Activated gamma-delta T cell (primary cell): ENCODE results near the gene MROH8.
"Not testable (repeated sequence)": the region's sequence is repeated elsewhere in the genome, so short reads cannot be mapped to it uniquely, and the experiment has no call there.

Experiments
- DNase-seq: peaks from one replicate; lab custom pipeline; 2025; lab: John Stamatoyannopoulos, UW

Gene MROH8

GRCh38 chr20:37090407-37090806, 88.9 kb downstream of the MROH8 start:
- DNase-seq: no peak

- no peak for DNase-seq
These were observed 97.5 kb downstream of the MROH8 start for GRCh38 chr20:37081717-37082289.

- DNase-seq: no peak
These were observed 102.3 kb downstream of the MROH8 start for GRCh38 chr20:37077009-37077408.

GRCh38 chr20:37075932-37076685, 103.2 kb downstream of the MROH8 start:
- DNase-seq: no peak

GRCh38 chr20:37072293-37073196, 106.8 kb downstream of the MROH8 start:
- DNase-seq: no peak

- DNase-seq: no peak
These were observed 107.9 kb downstream of the MROH8 start for GRCh38 chr20:37071481-37071911.

GRCh38 chr20:37069563-37069962, 109.8 kb downstream of the MROH8 start:
- not testable (repeated sequence) for DNase-seq

- no peak for DNase-seq
These were observed 113.2 kb downstream of the MROH8 start for GRCh38 chr20:37066168-37066567.

- DNase-seq: no peak
These were observed 124.1 kb downstream of the MROH8 start for GRCh38 chr20:37055276-37055675.

GRCh38 chr20:37053230-37053950, 126.0 kb downstream of the MROH8 start:
- no peak for DNase-seq
